ENCODE measurements around the gene PCDHA7.
"Not testable (repeated sequence)": the region's sequence is repeated elsewhere in the genome, so short reads cannot be mapped to it uniquely, and the experiment has no call there.

PCDHA7 gene

DNA sequence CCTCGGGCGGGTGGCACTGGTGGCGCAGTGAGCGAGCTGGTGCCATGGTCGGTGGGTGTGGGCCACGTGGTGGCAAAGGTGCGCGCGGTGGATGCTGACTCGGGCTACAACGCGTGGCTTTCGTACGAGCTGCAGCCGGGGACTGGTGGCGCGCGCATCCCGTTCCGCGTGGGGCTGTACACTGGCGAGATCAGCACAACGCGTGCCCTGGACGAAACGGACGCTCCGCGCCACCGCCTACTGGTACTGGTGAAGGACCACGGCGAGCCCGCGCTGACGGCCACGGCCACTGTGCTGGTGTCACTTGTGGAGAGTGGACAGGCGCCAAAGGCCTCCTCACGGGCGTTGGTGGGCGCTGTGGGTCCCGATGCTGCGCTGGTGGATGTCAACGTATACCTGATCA is 25.2 kb upstream of the PCDHA7 start:
- H3K36me3 ChIP-seq (ENCODE audit: control insufficient read depth, insufficient read depth, low read length) = no peaks in the 10 kb centered on the region
- H3K79me1 ChIP-seq (ENCODE audit: low read length) = no peaks in the 10 kb centered on the region
- no CpG with 5 or more reads among the region's 43 CpGs for WGBS (ENCODE audit: extremely low coverage, insufficient coverage, low lambda C conversion rate)

DNA sequence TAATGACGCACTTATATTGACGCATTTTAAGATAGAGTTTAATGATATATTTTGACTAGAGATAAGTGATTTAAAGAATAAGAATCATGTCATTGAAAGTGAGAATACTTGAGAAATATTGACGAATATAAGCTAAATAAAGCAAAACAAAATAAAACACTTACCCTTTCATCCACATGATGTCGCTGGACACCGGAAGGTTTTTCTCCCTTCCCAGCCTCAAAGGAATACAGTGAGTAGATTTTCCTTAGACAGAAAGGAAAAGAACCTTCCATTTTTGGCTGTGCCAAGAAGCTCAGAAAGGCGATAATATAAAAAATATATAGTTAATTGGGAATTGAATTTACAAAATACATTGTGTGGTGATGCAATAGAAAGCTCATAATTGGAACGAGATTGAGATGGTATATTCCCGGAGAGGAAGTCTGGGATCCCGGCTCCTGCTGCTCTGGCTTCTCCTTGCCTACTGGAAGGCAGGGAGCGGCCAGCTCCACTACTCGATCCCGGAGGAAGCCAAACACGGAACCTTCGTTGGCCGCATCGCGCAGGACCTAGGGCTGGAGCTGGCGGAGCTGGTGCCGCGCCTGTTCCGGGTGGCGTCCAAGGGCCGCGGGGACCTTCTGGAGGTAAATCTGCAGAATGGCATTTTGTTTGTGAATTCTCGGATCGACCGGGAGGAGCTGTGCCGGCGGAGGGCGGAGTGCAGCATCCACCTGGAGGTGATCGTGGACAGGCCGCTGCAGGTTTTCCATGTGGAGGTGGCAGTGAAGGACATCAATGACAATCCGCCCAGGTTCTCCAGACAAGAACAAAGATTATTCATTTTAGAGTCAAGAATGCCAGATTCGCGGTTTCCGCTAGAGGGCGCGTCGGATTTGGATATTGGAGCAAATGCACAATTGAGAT is 12.4 kb upstream of the PCDHA7 start, which contains the start of gene PCDHA5:
TSS of gene PCDHA5 (plus strand) at position 239 of the 906 bp plus-strand sequence.
- H3K56ac ChIP-seq (ENCODE audit: low read length) = no peak within 1 kb of the TSS
- H2AK5ac ChIP-seq (ENCODE audit: low read length) = no peak within 1 kb of the TSS
- H3K4me1 ChIP-seq (ENCODE audit: control insufficient read depth, low read depth, low read length) = no peaks in the 10 kb centered on the region
- no peak within 1 kb of the TSS for H3K4ac ChIP-seq (ENCODE audit: low read depth, low read length)
- H4K8ac ChIP-seq (ENCODE audit: low read depth, low read length) = no peak within 1 kb of the TSS
- H2BK15ac ChIP-seq (replicated peaks; ENCODE audit: low read depth) = no peak within 1 kb of the TSS
- no peak within 1 kb of the TSS for H3K4me3 ChIP-seq (ENCODE audit: low read length)
- no peak within 1 kb of the TSS for H3K27ac ChIP-seq (ENCODE audit: low read depth, low read length)
- H2BK5ac ChIP-seq (ENCODE audit: low read length) = no peak within 1 kb of the TSS
- H3K79me2 ChIP-seq (ENCODE audit: control insufficient read depth, insufficient read depth, low read length) = no peaks in the 10 kb centered on the region
- H2BK120ac ChIP-seq (ENCODE audit: low read depth, low read length) = no peak within 1 kb of the TSS
- no peak within 1 kb of the TSS for H3K23ac ChIP-seq (ENCODE audit: low read length)
- DNase-seq = no peak
- H3K79me1 ChIP-seq (ENCODE audit: low read length) = no peaks in the 10 kb centered on the region
- 100% methylated on average over 2 of the region's 39 CpGs for WGBS (ENCODE audit: extremely low coverage, insufficient coverage, low lambda C conversion rate)
- H3K4me2 ChIP-seq (ENCODE audit: low read length) = no peak within 1 kb of the TSS
- H4K5ac ChIP-seq (ENCODE audit: low read length) = no peak within 1 kb of the TSS
- no peak within 1 kb of the TSS for H3K18ac ChIP-seq (ENCODE audit: low read length)
- H3K9ac ChIP-seq (ENCODE audit: low read length) = no peak within 1 kb of the TSS
- H3K36me3 ChIP-seq (ENCODE audit: control insufficient read depth, insufficient read depth, low read length) = no peaks in the 10 kb centered on the region
- H3K27me3 ChIP-seq (ENCODE audit: insufficient read depth, low read length, poor library complexity) = no peaks in the 10 kb centered on the region

More for the DNA sequence above, 25.2 kb upstream of the PCDHA7 start:
- H4K5ac ChIP-seq (ENCODE audit: low read length) = no peak overlapping the region
- H3K27ac ChIP-seq (ENCODE audit: low read depth, low read length) = no peak overlapping the region
- no peak overlapping the region for H3K4me2 ChIP-seq (ENCODE audit: low read length)
- no peak overlapping the region for H2AK5ac ChIP-seq (ENCODE audit: low read length)
- H2BK5ac ChIP-seq (ENCODE audit: low read length) = no peak overlapping the region
- no peak overlapping the region for H3K23ac ChIP-seq (ENCODE audit: low read length)
- no peak overlapping the region for H3K18ac ChIP-seq (ENCODE audit: low read length)
- H3K4me3 ChIP-seq (ENCODE audit: low read length) = no peak overlapping the region
- H3K9ac ChIP-seq (ENCODE audit: low read length) = no peak overlapping the region
- H2BK120ac ChIP-seq (ENCODE audit: low read depth, low read length) = no peak overlapping the region
- H3K4ac ChIP-seq (ENCODE audit: low read depth, low read length) = no peak overlapping the region
- no peaks in the 10 kb centered on the region for H3K4me1 ChIP-seq (ENCODE audit: control insufficient read depth, low read depth, low read length)
- no peak overlapping the region for H4K8ac ChIP-seq (ENCODE audit: low read depth, low read length)
- no peak overlapping the region for H3K56ac ChIP-seq (ENCODE audit: low read length)
- no peak overlapping the region for H2BK15ac ChIP-seq (replicated peaks; ENCODE audit: low read depth)
- DNase-seq = no peak
- H3K27me3 ChIP-seq (ENCODE audit: insufficient read depth, low read length, poor library complexity) = no peaks in the 10 kb centered on the region
- H3K79me2 ChIP-seq (ENCODE audit: control insufficient read depth, insufficient read depth, low read length) = no peaks in the 10 kb centered on the region

DNA sequence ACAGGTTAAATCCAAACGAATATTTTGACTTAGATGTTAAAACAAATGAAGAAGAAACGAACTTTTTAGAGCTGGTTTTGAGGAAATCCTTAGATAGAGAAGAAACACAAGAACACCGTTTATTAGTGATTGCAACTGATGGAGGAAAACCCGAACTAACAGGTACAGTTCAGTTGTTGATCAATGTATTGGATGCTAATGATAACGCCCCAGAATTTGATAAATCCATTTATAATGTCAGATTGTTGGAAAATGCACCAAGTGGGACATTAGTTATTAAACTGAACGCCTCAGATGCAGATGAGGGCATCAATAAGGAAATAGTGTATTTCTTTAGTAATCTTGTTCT is 11.8 kb upstream of the PCDHA7 start:
- Histone ChIP-seq H4K5ac (ENCODE audit: low read length) (no peak overlapping the region), H3K4me2 (ENCODE audit: low read length) (no peak overlapping the region), H3K18ac (ENCODE audit: low read length) (no peak overlapping the region), H3K27me3 (ENCODE audit: insufficient read depth, low read length, poor library complexity) (no peaks in the 10 kb centered on the region), H2BK15ac (replicated peaks; ENCODE audit: low read depth) (no peak overlapping the region), H3K4ac (ENCODE audit: low read depth, low read length) (no peak overlapping the region), H2BK5ac (ENCODE audit: low read length) (no peak overlapping the region), H4K8ac (ENCODE audit: low read depth, low read length) (no peak overlapping the region), H3K56ac (ENCODE audit: low read length) (no peak overlapping the region), H3K23ac (ENCODE audit: low read length) (no peak overlapping the region), H3K36me3 (ENCODE audit: control insufficient read depth, insufficient read depth, low read length) (no peaks in the 10 kb centered on the region), H2BK120ac (ENCODE audit: low read depth, low read length) (no peak overlapping the region), H3K79me1 (ENCODE audit: low read length) (no peaks in the 10 kb centered on the region), H3K79me2 (ENCODE audit: control insufficient read depth, insufficient read depth, low read length) (no peaks in the 10 kb centered on the region), H3K27ac (ENCODE audit: low read depth, low read length) (no peak overlapping the region), H2AK5ac (ENCODE audit: low read length) (no peak overlapping the region), H3K9ac (ENCODE audit: low read length) (no peak overlapping the region), H3K4me3 (ENCODE audit: low read length) (no peak overlapping the region), H3K4me1 (ENCODE audit: control insufficient read depth, low read depth, low read length) (no peaks in the 10 kb centered on the region)
- WGBS (ENCODE audit: extremely low coverage, insufficient coverage, low lambda C conversion rate) = no CpG with 5 or more reads among the region's 6 CpGs
- no peak for DNase-seq

DNA sequence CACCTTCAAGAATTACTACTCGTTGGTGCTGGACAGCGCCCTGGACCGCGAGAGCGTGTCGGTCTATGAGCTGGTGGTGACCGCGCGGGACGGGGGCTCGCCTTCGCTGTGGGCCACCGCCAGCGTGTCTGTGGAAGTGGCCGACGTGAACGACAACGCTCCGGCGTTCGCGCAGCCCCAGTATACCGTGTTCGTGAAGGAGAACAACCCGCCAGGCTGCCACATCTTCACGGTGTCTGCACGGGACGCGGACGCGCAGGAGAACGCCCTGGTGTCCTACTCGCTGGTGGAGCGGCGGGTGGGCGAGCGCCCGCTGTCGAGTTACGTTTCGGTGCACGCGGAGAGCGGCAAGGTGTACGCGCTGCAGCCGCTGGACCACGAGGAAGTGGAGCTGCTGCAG is 11.1 kb upstream of the PCDHA7 start:
- H3K56ac ChIP-seq (ENCODE audit: low read length); H3K27me3 ChIP-seq (ENCODE audit: insufficient read depth, low read length, poor library complexity); H3K4me1 ChIP-seq (ENCODE audit: control insufficient read depth, low read depth, low read length); H3K4me3 ChIP-seq (ENCODE audit: low read length); H3K36me3 ChIP-seq (ENCODE audit: control insufficient read depth, insufficient read depth, low read length); H2AK5ac ChIP-seq (ENCODE audit: low read length); DNase-seq; H3K79me1 ChIP-seq (ENCODE audit: low read length); H4K5ac ChIP-seq (ENCODE audit: low read length); H2BK5ac ChIP-seq (ENCODE audit: low read length); H3K9ac ChIP-seq (ENCODE audit: low read length); H4K8ac ChIP-seq (ENCODE audit: low read depth, low read length); H3K23ac ChIP-seq (ENCODE audit: low read length); H3K79me2 ChIP-seq (ENCODE audit: control insufficient read depth, insufficient read depth, low read length); H3K27ac ChIP-seq (ENCODE audit: low read depth, low read length); H2BK120ac ChIP-seq (ENCODE audit: low read depth, low read length); H3K4ac ChIP-seq (ENCODE audit: low read depth, low read length); H3K4me2 ChIP-seq (ENCODE audit: low read length); H2BK15ac ChIP-seq (replicated peaks; ENCODE audit: low read depth); H3K18ac ChIP-seq (ENCODE audit: low read length): not testable (repeated sequence)
- no CpG with 5 or more reads among the region's 48 CpGs for WGBS (ENCODE audit: extremely low coverage, insufficient coverage, low lambda C conversion rate)

DNA sequence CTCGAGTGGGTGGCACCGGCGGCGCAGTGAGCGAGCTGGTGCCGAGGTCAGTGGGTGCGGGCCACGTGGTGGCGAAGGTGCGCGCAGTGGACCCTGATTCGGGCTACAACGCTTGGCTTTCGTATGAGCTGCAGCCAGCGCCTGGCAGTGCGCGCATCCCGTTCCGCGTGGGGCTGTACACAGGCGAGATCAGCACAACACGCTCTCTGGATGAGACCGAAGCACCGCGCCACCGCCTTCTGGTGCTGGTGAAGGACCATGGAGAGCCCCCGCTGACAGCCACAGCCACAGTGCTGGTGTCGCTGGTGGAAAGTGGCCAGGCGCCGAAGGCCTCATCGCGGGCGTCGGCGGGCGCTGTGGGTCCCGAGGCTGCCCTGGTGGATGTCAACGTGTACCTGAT is 10.6 kb upstream of the PCDHA7 start:
- no peak overlapping the region for H4K8ac ChIP-seq (ENCODE audit: low read depth, low read length)
- no peak overlapping the region for H2BK5ac ChIP-seq (ENCODE audit: low read length)
- no peak overlapping the region for H3K4me2 ChIP-seq (ENCODE audit: low read length)
- no peaks in the 10 kb centered on the region for H3K79me2 ChIP-seq (ENCODE audit: control insufficient read depth, insufficient read depth, low read length)
- H3K27me3 ChIP-seq (ENCODE audit: insufficient read depth, low read length, poor library complexity) = no peaks in the 10 kb centered on the region
- H3K18ac ChIP-seq (ENCODE audit: low read length) = no peak overlapping the region
- no peaks in the 10 kb centered on the region for H3K79me1 ChIP-seq (ENCODE audit: low read length)
- no peak overlapping the region for H3K4me3 ChIP-seq (ENCODE audit: low read length)
- H3K56ac ChIP-seq (ENCODE audit: low read length) = no peak overlapping the region
- H2AK5ac ChIP-seq (ENCODE audit: low read length) = no peak overlapping the region
- no CpG with 5 or more reads among the region's 38 CpGs for WGBS (ENCODE audit: extremely low coverage, insufficient coverage, low lambda C conversion rate)
- no peak overlapping the region for H4K5ac ChIP-seq (ENCODE audit: low read length)
- no peak overlapping the region for H3K23ac ChIP-seq (ENCODE audit: low read length)
- no peak overlapping the region for H3K4ac ChIP-seq (ENCODE audit: low read depth, low read length)
- H3K4me1 ChIP-seq (ENCODE audit: control insufficient read depth, low read depth, low read length) = no peaks in the 10 kb centered on the region
- H3K36me3 ChIP-seq (ENCODE audit: control insufficient read depth, insufficient read depth, low read length) = no peaks in the 10 kb centered on the region
- H2BK15ac ChIP-seq (replicated peaks; ENCODE audit: low read depth) = no peak overlapping the region
- DNase-seq = no peak
- H2BK120ac ChIP-seq (ENCODE audit: low read depth, low read length) = no peak overlapping the region
- H3K27ac ChIP-seq (ENCODE audit: low read depth, low read length) = no peak overlapping the region
- H3K9ac ChIP-seq (ENCODE audit: low read length) = no peak overlapping the region
